Endothelial cell of hepatic sinusoid (primary cell): Measurements from ENCODE around the gene CXADR.

Experiments
- in situ Hi-C: cut with HindIII; loops from 2 replicates; pipeline ENCODE4 v1.10.0; 2017; ENCODE audit warnings: low sequenced_read_pairs

Gene CXADR

GRCh38 chr21:17539323-17539722, 26.5 kb downstream of the CXADR start:
- in situ Hi-C loops = no loop called here

DNA sequence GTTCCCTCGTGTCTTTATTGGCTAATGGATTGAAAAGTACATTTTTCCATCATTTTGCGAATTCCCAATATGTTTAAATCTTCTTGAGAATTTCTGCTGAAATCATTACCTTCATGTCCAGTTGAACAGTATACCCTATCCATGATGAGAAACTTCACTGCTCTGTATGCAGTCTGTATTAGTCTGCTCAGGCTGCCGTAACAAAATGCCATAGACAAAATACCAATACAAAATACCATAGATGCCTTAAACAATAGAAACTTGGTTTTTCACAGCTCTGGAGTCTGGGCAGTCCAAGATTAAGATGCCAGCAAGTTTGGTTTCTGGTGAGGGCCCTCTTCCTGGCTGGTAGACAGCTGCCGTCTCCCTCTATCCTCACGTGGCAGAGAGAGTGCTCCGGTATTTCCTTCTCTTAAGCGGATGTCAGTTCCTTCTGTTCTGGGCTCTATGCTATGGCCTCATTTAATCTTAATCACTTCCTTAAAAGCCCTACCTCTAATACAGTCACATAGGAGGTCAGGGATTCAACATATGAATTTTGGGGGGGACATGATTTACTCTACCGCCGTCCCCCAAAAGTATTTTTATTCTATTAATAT, 27.0 kb downstream of the CXADR start:
- in situ Hi-C loops = no loop called here

DNA sequence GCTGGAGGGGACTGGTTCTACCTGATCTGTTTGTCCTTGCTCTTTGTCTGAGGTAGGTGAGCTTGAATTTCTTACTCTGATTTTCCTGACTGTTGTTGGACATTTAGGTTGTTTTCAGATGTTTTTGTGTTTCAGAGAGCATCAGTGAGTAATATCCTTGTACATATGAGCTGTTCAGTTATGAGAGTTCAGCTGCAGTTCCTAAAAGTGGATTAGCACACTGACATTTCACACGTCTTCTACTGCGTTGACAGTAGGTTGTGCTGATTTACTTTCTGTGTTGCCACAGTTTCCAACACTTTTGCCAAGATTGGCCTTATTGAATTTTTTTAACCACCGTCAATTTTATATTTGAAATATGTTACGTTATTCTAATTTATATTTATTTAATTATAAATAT, 27.7 kb downstream of the CXADR start:
- in situ Hi-C loops = no loop called here

GRCh38 chr21:17542371-17543011, 29.6 kb downstream of the CXADR start:
- in situ Hi-C loops = no loop called here

DNA sequence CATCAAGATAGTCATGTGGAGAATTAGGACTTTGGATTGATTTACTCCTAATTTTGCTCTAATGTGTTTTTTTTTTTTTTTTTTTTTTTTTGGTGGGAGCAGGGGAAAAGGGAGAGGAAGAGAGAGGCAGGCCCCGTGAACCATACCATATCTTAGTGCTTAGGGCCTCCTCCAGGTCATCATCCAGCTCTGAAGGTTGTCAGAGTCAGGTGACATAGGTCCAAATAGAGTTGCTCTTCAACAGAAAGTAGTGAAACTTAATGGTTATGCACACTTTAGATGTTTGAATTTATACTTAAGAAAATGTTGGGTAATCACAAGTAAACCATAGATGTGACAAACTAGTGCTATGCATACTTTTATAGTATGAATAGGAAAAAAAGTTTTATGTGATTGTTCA, 32.2 kb downstream of the CXADR start:
- in situ Hi-C loops = no loop called here

- in situ Hi-C loops = no loop called here
Measured at GRCh38 chr21:17548262-17548661, 35.4 kb downstream of the CXADR start.

DNA sequence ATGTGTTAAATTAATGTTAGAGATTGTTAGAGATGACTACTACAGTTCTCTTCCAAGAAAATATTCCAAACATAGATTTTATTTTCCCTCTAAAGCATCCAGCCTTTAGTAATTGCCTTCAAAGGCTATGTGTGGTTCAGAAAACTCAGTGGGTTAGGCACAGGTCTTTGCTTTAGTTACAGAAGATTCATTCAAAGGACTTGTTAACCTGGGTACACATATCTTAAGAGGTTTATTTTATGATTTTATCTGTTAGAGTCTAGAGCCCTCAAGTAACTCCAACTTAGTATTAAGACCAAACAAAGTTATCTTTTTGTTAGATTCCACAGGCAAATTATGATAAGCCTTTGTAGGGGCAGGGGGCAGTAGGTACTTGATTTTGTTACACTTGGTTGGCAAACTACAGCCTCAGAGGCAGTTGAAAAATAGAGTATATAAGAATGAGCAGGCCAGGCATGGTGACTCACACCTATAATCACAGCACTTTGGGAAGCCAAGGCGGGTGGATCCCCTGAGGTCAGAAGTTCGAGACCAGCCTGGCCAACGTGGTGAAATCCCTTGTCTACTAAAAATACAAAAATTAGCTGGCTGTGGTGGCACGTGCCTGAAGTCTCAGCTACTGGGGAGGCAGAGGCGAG, 37.9 kb downstream of the CXADR start:
- in situ Hi-C loops = loop anchor here (25.0 kb wide), 1 partner anchor 163 kb away; no protein-coding TSS in a partner anchor

DNA sequence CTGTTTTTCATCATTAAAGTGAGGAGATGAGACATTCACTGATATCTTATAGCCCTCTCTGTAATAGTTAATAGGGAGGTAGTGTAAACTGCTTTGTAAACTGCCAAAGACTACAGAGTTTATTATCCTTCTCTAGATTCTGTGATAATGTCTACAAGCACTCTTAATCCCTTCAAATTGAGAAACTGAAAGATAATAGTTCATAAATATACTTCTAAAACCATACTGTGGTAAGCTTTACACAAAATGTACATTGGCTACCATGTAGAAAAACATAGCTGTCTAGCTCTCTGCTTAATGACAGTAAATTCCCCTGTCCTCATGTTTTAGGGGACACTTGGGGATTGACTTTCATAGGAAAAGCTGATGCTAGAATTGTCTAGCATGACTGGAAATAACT, 39.6 kb downstream of the CXADR start:
- in situ Hi-C loops = loop anchor here (25.0 kb wide), 1 partner anchor 165 kb away; no protein-coding TSS in a partner anchor

GRCh38 chr21:17554120-17554519, 41.3 kb downstream of the CXADR start:
- in situ Hi-C loops = loop anchor here (25.0 kb wide), 1 partner anchor 167 kb away; no protein-coding TSS in a partner anchor

DNA sequence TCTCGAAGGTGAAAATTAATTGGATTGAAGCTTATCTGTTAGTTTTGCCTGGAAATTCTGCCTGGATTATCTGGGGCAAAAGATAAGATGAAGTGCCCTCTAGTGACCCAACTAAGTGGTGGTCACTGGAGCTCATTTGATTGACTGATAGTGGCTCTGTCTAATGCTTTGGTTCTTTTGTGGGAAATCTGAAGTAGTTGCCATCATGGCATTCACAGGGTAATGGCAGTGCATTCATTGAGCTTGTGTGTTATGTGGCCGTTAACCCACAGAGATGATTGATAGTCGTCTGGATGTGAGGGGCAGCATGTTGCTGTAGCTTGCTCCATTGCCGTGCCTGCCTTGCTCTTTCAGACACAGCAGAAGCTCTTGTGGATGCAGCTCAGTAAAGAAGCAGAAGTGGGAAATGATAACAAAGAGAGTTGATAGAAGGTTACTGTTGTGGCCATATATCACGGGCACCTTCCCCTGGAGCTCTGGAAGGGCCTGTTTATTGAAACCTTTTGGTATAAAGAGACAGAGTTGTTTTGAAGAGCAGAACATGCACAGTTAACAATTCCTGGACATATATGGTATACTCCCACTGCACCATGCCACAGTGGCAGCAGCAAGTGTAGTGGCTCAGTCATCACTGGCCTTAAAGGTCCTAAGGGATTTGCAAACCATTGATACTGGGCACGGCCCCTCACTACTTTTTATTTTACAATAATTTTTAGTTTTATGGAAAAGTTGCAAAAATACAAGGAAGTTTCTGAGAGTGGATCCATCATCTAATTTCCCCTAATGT, 42.0 kb downstream of the CXADR start:
- in situ Hi-C loops = loop anchor here (25.0 kb wide), 1 partner anchor 168 kb away; no protein-coding TSS in a partner anchor

GRCh38 chr21:17560377-17561025, 47.7 kb downstream of the CXADR start:
- in situ Hi-C loops = loop anchor here (25.0 kb wide), 1 partner anchor 173 kb away; no protein-coding TSS in a partner anchor

DNA sequence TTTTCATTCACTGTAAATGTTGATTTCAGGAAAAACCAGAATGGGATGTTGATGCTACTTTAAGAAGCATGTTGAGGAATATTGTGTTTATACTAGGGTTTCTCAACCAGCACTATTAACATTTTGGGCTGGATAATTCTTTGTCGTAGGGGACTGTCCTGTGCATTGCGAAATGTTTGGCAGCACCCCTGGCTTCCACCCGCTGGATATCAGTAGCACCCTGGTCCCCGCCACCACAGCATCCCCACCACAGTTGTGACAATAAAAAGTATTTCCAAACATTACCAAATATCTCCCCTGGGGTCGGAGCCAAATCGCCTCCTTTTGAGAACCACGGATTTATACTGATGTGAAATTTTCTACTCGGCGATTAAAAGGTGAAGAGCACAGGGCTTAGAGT, 57.9 kb downstream of the CXADR start:
- in situ Hi-C loops = loop anchor here (25.0 kb wide), 1 partner anchor 183 kb away; no protein-coding TSS in a partner anchor

DNA sequence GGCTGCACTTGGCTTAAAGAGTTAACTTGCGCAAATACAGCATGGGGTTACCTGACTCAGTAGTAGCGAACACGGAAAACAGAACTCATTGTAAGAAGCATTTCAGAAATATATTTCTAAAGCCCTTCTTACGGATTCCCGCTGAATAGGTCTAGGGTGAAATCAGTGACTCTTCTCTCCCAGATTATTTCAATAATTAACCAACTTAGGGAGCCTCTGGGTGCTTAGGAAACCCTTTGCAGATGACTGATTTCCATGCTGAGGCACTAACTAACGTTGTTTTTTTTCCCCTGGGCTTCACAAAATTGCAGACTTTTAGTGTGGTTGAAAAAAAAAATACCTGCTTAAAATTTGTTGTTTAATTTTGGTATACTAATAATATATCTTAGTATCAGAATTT, 59.6 kb downstream of the CXADR start:
- in situ Hi-C loops = loop anchor here (25.0 kb wide), 1 partner anchor 185 kb away; no protein-coding TSS in a partner anchor

GRCh38 chr21:17575076-17575475, 62.2 kb downstream of the CXADR start:
- in situ Hi-C loops = no loop called here

- in situ Hi-C loops = no loop called here
Measured at GRCh38 chr21:17576080-17576835, 63.4 kb downstream of the CXADR start.

GRCh38 chr21:17577701-17578100, 64.9 kb downstream of the CXADR start:
- in situ Hi-C loops = no loop called here

- in situ Hi-C loops = no loop called here
Measured at GRCh38 chr21:17578162-17578561, 65.3 kb downstream of the CXADR start.

GRCh38 chr21:17578876-17579275, 66.0 kb downstream of the CXADR start:
- in situ Hi-C loops = no loop called here

DNA sequence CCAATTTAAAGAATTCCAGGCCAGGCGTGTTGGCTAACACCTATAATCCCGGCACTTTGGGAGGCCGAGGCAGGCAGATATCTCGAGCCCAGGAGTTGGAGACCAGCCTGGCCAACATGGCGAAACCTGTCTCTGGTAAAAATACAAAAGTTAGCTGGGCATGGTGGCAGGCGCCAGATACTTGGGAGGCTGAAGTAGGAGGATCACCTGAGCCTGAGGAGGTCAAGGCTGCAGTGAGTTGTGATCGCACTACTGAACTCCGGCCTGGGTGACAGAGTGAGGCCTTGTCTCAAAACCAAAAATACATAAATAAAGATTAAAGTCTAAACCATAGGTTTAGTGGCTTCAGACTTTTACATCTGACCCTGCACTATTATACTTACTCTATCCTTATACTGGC, 67.5 kb downstream of the CXADR start:
- in situ Hi-C loops = no loop called here

DNA sequence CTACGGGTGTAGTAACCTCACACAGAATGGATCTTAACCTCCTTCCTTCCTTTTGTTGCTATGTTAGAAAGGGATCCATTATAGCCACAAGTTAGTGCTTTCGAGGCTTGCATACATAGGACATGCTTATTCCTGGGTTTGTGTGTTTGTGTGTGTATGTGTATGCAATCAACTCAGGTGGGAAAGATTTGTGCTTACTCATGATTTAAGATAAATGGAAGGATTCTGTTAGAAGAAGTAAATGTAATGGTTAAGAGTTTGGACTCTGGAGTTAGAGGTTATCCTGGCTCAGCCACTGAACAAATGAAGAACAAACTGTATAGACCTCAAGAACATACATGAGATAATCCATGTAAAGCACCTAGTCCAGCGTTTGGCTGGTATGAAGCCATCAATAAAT, 71.1 kb downstream of the CXADR start:
- in situ Hi-C loops = no loop called here
